Neural progenitor cell (in vitro differentiated cells): Measurements from ENCODE around the gene RASL11B.

ENCODE experiments used
- CTCF ChIP-seq: fragments of 200-600 bp; sonication (generic); IDR thresholded peaks from 2 replicates; pipeline ENCODE4 v1.5.1; 2017; ENCODE audit warnings: antibody characterized with exemption, mild to moderate bottlenecking
- EZH2 ChIP-seq: fragments of 200-600 bp; sonication (generic); IDR thresholded peaks from 2 replicates; pipeline ENCODE4 v1.6.1; 2017; ENCODE audit warnings: antibody characterized with exemption, mild to moderate bottlenecking, moderate library complexity

- TF ChIP-seq CTCF (no peak), EZH2 (no peak)
Measured at GRCh38 chr4:52874948-52875347, 12.8 kb downstream of the RASL11B start.
